C4-2B (cell line): Measurements from ENCODE around the gene COL4A2.

ENCODE experiments used
- CTCF ChIP-seq: fragments of 450-650 bp; conservative IDR thresholded peaks from 2 replicates; pipeline ENCODE4 v1.5.1; 2017; ENCODE audit warnings: mild to moderate bottlenecking
- ZFX ChIP-seq: fragments of 450-650 bp; IDR thresholded peaks from 2 replicates; pipeline ENCODE4 v1.6.1; 2017

GRCh38 chr13:110297011-110297410 is 10.1 kb upstream of the COL4A2 start:
- TF ChIP-seq CTCF (no peak), ZFX (no peak)
